HT1080 (cell line): ENCODE data around the gene LYPD6. TPM values are rescaled to one million over a fixed set of nuclear protein-coding genes. Genes with fewer than 3 reads are reported as not detected.

Experiments used
- DNase-seq: peaks from one replicate; pipeline ENCODE4 v3.0.0-alpha.2; 2015; ENCODE audit warnings: low read depth
- total RNA-seq: library from RNA; depleted of rRNA; stranded (reverse); fragments of >200 nt; shearing (Covaris generic); gene quantifications from 2 replicates; pipeline ENCODE4 v1.2.3, GENCODE V29; 2014

The LYPD6 gene
- total RNA-seq, 1 experiment from 2014 or later = 3.1 TPM

DNA sequence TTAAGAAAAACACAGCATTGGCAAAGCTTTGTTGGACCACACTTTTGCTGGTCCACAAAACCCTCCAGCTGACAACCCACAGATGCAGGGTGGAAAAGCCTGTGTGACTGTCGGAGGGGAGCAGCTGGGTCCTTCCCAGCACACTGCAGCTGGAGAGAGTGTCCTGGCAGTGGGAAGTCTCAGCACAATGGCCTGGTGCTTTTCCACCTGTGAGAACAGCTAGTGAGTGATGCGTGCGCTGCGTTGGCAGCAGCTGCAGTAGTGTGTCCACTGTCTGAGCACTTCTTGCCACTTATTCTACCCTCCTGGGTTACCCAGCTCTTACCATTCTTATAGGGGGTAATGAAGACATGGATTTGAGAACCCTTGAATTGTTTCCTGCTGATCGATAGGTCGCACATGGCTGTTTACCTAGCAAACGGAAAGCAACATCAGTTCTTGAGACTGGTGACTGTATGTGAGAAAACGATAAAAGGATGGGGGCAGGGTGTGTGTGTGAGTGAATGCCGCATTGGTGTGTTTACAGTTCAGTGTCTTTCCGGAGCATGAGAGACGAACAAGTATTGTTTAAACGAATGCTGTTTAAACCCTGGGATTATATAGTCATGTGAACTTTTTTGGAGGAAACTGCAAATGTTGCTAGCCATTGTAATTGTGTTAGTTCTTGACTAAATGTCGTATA is 69.7 kb downstream of the LYPD6 start:
- no peak for DNase-seq

DNA sequence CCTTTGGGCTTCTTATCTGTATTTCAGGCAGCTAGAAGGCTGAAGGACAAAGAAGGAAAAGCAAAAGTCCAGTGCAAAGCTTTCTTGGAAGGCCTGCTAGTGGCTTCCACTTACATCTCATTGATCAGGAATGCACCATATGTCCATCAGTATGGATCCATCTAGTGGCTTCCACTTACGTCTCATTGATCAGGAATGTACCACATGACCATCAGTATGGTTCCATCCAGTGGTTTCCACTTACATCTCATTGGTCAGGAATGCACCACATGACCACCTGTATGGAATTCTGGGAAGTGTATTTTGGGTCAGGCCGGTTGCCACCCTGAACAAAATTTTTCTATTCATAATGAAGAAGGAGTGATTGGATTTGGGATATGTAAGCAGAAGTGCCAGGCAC is 70.6 kb downstream of the LYPD6 start:
- peak; percentile 25 for DNase-seq

DNA sequence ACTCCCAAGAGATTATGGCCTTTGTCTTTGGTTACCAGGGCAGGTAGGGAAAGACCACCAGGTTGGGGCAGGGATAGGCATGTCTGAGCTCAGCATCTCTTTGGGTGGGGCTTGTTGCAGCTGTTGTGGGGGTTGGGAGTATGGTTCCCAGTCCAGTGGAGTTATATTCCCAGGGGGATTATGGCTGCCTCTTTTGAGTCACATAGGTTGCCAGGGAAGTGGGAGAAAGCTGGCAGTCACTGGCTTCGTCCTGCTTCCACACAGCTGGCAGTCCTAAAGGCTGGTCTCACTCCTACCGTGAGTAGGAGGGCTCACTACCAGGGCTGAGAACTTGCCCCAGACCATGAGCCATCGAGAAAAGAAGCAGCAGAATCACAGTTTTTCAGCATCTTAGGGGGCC is 79.1 kb downstream of the LYPD6 start:
- DNase-seq = no peak

DNA sequence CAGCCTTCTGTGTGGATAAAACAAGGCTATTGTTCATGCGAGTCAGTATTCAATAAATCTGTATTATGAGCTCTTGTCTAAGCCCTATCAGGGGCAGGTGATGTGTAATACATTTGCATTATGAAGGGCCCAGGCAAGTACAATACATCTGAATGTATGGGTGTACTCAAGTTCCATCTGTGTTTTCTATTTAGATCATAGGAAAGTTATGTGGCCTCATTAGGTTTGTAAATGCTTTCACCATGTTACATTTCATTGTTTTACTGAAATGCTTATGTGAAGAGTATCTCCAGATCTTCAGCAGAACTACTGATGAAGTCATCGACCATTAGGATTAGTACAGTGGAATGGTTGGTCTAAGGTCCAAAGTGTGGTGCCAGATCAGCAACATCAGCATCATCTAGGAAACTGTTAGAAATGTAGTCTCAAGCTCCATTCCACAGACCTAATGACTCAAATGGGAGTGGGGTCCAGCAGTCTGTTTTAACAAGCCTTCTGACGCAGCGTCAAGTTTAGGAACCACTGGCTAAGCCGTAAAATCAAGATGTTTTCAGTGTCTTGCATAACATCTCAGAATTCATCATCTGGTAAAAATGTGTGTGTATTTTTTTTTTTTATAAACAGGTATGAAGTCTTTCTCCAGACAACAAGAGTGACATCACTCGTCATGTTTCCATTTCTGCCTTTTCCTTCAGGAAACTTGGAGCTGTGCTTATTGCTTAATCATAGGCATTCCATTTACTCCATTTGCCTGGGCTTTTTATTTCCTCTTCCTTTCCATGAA is 80.5 kb downstream of the LYPD6 start:
- peak; percentile 56 for DNase-seq

DNA sequence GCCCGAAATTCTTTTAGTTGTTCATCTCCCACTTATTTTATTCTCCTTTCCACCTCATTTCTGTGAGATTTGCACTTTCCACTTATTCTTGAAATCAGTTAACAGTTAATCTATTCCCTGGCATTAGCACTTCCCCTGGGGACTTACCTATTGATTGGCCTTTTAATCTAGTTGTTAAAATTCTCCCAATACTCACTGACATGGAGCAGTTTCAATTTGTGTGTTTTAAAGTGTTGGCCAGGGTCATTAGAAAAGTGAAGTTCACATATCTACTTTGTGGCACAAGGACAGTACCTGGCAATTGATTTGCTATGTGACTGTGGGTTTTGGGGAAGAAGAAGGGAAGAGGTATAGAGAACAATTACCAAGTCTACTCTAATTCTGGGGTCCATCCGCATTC is 83.1 kb downstream of the LYPD6 start:
- DNase-seq = no peak

DNA sequence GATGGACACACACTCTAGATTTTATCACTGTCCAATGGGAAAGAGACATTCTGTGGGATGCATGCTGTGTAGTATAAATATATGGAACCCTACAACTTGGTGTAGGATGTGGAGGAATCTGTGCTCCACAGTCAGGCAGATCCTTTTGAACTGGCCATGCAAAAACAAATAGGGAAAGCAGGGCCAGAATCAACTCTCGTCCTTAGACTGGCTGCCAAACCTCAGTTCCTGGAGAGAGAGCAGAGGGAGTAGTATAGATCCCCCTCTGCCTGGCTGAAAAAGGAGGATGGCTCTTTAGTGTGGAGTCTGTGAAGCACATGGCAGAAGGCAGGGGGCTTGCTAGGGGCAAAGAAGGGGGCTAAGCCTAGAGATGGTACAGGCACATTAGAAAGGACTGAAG is 84.7 kb downstream of the LYPD6 start:
- no peak for DNase-seq

DNA sequence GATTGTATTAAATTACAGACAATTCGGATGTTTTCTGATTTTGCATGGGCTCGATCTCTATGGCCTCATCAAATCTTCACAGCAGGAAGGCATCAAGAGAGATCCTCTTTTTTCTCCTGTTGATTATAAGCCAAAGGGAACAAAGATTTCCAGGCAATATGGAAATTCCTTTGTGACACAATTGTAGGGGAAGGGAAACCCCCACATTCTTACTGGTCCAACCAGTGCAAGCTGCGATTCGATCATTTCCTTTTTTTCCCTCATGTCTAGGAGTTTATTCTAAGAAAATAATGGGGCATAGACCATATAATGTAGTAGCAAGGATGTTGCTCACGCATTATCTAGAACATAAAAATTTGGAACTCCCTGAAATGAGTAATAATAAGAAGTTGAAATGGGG is 87.7 kb downstream of the LYPD6 start:
- DNase-seq = no peak

DNA sequence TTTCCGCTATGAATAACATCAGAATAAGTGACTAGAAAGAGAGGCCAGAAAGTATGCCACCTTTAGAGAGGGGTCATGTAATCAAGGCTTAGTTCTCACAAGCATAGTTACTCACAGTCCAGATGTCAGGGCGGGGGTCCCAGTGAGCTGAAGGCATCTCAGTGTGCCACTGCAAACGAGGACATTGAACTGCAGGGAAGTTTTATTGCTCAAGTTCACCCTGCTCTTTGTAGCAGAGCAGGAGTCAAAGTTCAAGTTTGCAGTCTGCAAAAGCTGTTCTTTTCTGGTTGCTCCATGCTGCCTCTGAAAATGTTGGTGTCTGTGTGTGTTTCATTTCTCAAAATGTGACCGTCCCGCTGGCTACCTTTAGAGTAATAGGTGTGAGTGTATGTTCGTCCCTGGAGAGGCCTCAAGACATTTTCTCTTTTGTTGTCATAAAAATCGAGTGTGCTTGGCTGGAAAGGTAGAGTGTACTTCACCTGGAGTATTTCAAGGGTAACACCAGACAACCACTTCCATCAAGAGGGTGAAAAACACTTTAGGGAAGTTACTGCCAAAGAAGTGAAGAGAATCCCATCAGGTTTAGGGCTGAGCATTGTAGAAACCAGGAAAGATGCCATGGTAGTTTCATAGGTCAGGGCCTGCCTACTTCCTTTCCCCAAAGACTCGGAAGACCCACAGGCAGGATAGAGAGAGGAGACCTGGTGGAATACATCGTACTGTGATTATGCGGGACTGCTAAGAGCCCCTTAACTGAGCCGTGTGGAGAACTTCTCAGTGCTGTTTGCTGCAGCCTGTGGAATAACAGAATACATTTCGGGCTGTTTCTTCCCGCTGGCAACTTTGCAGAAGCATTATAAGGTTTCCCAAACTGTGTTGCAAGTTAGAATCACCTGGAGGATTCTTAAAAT is 89.9 kb downstream of the LYPD6 start:
- no peak for DNase-seq

DNA sequence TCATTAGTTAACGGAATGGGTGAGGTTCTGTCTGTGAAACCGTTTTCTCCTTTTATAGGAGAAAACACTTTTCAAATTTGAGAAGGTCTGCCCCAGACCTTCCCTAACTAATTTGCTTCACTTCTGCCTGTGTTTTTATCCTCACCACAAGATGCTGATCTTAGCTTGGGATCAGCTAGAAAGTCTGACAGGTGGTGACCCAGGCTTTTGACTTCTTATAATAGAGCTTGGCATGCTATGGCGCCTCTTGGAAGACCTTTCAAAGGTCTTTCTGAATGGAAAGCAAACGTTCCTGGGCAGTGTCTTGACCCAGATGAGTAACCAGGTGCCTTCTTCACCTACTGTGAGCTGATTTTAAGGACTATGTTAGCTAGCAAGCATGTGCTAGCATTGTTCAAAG is 91.4 kb downstream of the LYPD6 start:
- no peak for DNase-seq

DNA sequence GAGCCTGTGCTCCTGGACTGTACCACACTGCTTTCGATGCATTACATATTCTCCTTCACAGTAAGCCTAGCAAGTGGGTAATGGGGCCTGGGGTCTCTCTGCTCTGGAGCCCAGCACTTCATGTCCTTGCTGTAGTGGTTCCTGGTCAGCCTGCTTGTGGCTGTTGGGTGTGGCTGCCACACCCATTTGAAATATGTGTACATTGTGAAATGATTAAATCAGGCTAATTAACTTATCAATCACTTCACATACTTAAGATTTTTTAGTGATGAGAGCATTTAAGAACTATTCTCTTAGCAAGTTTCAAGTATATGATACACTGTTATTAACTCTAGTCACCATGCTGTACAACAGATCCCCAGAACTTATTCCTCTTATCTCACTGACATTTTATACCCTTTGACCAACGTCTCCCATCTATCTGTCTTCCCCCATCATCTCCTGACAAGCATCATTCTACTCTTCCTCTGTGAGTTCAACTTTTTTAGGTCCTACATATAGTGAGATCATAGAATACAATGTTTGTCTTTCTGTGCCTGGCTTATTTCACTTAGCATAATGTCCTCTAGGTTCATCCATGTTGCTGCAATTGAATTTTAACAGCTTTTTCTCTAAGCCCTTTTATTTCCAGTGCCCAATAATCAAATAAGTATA is 92.1 kb downstream of the LYPD6 start:
- DNase-seq = peak; percentile 48

DNA sequence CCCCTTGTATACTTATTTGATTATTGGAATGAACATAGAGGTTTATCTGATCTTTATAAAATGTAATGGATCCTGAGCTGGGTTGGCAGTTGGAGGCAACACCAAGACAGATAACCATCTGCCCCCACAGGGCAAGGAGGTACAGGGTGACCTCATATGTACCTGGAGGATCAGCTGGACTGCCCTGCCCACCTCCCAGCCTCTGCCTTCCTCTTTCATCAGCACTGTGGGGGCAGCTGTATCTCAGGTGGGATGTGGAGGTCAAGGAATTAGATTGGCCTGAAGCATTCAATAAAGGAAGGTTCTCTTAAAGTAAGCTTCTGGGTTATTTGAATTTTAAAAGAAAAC is 92.6 kb downstream of the LYPD6 start:
- DNase-seq = no peak

DNA sequence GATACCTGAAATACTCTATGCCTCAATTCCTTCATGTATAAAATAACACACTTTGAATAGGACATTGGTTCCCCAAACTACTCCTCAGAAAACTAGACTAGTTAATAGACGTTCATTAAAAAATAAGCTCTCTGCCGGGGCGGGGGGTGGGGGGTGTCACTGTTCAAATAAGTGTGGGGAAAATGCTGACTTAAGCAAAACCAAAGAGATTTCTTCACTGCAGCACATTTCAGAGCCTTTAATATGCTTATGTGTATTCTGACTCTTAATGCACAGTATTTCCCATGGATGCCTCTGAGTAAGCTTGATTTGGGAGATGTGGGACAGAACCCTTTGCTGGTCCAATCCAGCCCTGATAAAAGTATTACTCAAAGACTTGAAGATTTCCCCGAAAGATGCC is 93.2 kb downstream of the LYPD6 start:
- no peak for DNase-seq

DNA sequence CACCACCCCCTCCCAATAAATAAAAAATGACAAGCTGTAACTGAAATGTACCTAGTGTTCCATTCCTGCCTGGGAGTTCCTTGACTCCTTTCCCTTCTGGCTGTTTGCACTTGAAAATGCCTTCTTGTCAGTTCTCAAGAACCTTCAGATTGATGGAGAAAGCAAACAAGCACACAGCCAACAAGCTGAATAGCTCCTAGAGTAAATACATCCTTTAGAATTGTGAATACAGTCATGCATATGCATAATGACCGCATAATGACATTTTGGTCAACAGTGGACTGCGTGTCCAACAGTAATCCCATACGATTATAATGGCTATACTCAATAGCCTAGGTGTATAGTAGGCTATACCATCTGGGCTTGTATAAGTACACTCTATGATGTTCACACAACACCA is 97.0 kb downstream of the LYPD6 start:
- DNase-seq = no peak

DNA sequence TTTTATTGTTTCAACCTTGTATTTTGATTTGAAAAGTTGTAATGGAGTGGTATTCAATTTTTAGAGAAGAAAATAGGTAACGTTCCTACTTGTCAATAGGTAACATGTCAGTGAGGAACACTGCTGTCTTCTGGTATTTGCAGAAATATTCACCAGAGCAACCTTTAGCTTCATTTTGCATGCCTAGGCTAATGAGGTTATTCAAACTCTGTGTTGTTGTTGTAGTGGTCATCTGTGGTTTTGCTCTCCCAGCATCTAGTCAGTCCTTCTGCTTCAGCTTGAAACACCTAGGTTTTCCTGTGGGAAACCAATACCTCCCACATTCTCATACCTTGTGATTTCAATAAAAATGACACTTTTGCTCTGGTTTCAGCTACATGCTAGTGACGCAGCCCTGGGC is 98.4 kb downstream of the LYPD6 start:
- no peak for DNase-seq

DNA sequence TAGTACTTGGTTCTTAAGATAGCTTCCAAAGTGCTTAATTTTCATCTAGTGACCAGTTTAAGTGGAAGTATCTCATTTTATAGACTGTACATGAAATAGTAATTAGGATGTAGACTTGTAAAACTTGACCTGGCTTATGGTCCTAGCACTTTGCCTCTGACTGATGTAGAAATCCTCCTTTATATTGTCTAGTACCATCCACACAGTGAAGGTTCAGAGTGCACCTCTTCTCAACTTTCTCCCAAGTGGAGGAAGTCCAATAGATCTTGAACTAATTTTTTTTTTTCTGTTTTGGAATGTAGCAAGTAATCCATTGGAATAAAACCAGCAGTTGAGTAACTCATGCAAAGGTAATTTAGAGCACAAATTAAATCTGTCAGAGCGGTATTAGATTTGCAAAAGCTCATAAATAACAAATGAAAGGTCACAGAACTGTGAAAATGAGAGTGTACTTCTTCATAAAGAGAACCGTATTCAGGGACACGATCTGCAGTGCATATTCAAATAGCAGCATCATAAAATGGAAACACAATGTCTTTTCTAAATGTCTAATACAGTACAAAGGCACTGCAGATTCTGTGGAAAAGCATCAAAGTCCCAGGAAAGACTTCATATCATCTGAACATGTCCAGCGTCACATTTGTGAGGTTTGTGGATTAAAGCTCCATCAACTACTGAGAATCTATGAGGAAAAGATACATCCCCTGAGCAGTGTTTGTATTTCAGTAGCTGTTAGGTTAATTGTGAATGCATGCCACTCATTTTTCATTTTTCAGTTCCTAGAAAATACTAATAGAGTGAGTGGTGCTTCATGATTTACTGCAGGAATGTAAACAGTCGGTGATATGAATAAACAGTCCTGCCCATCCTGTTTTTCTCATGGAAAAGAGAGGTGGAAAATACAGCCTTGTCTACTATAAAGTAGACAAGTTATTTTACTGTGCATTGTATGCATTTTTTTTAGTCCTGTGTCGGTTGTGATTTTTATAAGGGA is 100.7 kb downstream of the LYPD6 start:
- DNase-seq = no peak

DNA sequence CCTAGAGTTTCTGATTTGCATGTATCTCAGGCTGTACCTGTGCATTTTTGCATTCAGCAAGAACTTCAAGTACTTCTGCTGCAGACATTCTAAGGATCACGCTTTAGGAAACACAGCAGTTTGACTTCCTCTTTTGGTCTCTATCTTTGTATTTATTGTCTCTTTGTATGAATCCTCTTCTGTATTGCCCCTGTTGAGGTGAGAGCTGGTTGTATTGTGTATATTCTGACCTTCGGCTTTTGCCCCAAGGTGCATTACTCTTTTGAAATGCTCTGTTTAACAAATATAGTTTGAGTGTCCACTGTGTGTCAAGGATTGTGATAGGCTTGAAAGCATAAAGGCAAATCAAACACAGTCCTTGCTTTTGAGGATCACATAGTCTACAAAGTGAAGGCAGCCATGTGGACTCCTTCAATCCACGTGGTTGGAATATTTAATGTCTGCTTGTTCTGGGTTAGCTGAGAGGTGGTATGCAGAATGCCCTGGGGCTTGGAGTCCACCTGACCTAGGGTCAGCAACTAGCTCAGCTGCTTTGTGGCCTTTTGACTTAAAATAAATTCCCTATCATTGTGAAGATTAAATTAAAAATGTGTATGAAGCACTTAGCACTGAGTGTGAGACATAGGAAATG is 108.1 kb downstream of the LYPD6 start:
- DNase-seq = no peak

DNA sequence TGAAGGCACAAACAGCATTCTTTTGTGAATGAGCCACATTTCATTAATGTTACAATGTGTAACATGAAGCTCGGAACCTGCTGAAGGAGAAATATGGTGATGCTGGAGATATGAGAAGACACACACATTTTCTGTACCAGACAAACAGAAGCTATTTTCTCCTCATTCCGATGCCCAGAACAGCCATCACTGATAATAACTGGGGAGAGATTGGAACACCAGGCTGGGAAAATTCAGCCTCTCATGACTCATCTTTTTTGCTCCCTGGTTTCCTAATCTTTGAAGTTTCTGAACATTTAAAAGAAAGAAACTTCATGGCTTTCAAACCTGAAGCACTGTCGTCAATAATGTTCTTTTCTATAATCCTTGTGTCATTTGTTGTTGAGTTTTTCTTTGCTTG is 110.9 kb downstream of the LYPD6 start:
- DNase-seq = no peak

DNA sequence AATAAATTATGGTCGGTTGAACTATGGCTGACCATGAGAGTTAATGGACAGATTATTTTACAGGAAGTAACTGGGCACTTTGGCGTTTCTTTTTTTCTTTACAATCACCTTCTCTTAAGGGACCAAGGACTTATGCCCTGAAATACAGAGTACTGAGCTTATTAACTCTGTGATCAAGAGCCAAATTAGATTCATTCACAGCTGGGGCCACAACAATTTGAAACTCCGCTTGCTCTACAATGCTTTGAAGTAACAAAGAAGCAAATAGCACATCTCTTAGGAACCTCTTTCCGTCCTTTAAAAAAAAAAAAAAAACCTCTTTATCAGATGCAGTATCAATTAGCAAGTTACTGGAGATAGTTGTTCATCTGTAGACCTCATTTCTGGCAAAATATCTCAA is 112.0 kb downstream of the LYPD6 start:
- no peak for DNase-seq

DNA sequence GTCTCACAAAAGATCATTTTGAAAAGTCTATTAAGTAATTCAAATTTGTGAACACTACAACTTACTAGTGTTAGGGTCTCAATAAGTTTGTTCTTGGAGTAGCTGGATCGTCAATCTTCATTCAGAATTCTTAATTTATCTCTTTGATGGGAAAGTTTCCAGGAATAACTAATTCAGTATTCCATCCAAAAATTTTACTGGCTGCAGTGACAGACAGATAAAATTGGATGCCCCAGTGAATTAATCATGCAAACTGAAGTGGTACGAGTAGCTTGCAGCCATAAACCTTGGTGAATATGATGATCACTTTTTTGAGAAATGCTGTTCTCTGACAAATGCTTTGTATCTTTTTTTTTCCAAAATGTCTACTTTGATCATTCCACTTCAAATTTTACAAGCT is 112.8 kb downstream of the LYPD6 start:
- no peak for DNase-seq

DNA sequence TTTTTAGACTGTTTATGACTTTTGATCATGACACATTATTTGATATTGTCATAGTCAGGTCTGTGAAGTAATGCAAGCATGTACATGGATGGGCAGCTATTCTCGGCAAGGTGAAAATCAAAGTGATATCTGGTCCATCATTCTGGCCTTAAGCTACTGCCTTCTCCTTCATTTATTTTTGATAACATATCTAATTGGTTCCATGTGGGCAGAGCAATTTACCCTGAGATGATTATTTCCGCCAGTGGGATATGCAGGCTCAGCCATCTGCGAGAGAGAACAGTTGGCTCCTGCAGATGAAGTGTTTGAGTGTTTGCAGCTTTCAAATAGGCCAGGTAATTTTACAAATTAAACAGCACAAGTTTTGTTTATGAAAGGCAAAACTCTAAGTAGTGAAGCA is 116.4 kb downstream of the LYPD6 start:
- no peak for DNase-seq
